DMS 273 (cell line): ENCODE results near the gene RP2.
A peak's percentile ranks its signal among the peaks of the same experiment; 100 is the strongest.

ENCODE experiments used
- DNase-seq: peaks from one replicate; lab custom pipeline; 2025; ENCODE audit not compliant: unreplicated experiment; lab: John Stamatoyannopoulos, UW

Gene RP2

GRCh38 chrX:46841346-46841745 lies 4.5 kb downstream of the RP2 start:
- peak; percentile 78 for DNase-seq

- no peak for DNase-seq
Measured at GRCh38 chrX:46844913-46845312, 8.1 kb downstream of the RP2 start.

- DNase-seq = peak; percentile 76
Measured at GRCh38 chrX:46849933-46850332, 13.1 kb downstream of the RP2 start.

- DNase-seq = no peak
Measured at GRCh38 chrX:46850771-46851170, 13.9 kb downstream of the RP2 start.

GRCh38 chrX:46856483-46856882 lies 19.6 kb downstream of the RP2 start:
- no peak for DNase-seq

- no peak for DNase-seq
Measured at GRCh38 chrX:46860557-46860956, 23.7 kb downstream of the RP2 start.

GRCh38 chrX:46863072-46863471 lies 26.2 kb downstream of the RP2 start:
- no peak for DNase-seq

- DNase-seq = no peak
Measured at GRCh38 chrX:46864606-46865005, 27.8 kb downstream of the RP2 start.

- DNase-seq = no peak
Measured at GRCh38 chrX:46865281-46865680, 28.4 kb downstream of the RP2 start.

- no peak for DNase-seq
Measured at GRCh38 chrX:46866726-46867125, 29.9 kb downstream of the RP2 start.

- DNase-seq = no peak
Measured at GRCh38 chrX:46873746-46874145, 36.9 kb downstream of the RP2 start.

- DNase-seq = no peak
Measured at GRCh38 chrX:46876901-46877300, 40.1 kb downstream of the RP2 start.

GRCh38 chrX:46882266-46882665 lies 45.4 kb downstream of the RP2 start:
- peak; percentile 49 for DNase-seq

GRCh38 chrX:46884799-46885198 lies 48.0 kb downstream of the RP2 start:
- DNase-seq = no peak

- DNase-seq = no peak
Measured at GRCh38 chrX:46898207-46898606, 61.4 kb downstream of the RP2 start.

- peak; percentile 96 for DNase-seq
Measured at GRCh38 chrX:46903458-46904242, 66.8 kb downstream of the RP2 start.

- no peak for DNase-seq
Measured at GRCh38 chrX:46904626-46905025, 67.8 kb downstream of the RP2 start.

- DNase-seq = no peak
Measured at GRCh38 chrX:46910415-46910814, 73.6 kb downstream of the RP2 start.

GRCh38 chrX:46912098-46912602 lies 75.3 kb downstream of the RP2 start, which contains the start of gene JADE3:
Gene JADE3, plus strand, starts transcription at chrX:46912421. Its CDS starts 72,474 bp downstream, at chrX:46984895.
- peak; percentile 91 for DNase-seq

GRCh38 chrX:46912603-46913491 lies 76.0 kb downstream of the RP2 start:
- DNase-seq = peak; percentile 79

- DNase-seq = peak; percentile 48
Measured at GRCh38 chrX:46913667-46914066, 76.8 kb downstream of the RP2 start.

GRCh38 chrX:46916273-46916672 lies 79.4 kb downstream of the RP2 start:
- DNase-seq = no peak
